C4-2B (cell line): Measurements from ENCODE around the gene GNLY.

Source experiments
- H3K27ac ChIP-seq: fragments of 450-650 bp; 2 replicates; pipeline ENCODE4 v1.5.1; 2017
- CTCF ChIP-seq: fragments of 450-650 bp; conservative IDR thresholded peaks from 2 replicates; pipeline ENCODE4 v1.5.1; 2017; ENCODE audit warnings: mild to moderate bottlenecking
- ZFX ChIP-seq: fragments of 450-650 bp; IDR thresholded peaks from 2 replicates; pipeline ENCODE4 v1.6.1; 2017

Gene GNLY

GRCh38 chr2:85699325-85699724, 5.2 kb downstream of the GNLY start:
- no peak overlapping the region for H3K27ac ChIP-seq
- TF ChIP-seq CTCF (no peak), ZFX (no peak)

GRCh38 chr2:85702172-85702571, 8.0 kb downstream of the GNLY start:
- TF ChIP-seq ZFX (no peak), CTCF (no peak)
- H3K27ac ChIP-seq: no peak overlapping the region

- no peak overlapping the region for H3K27ac ChIP-seq
- TF ChIP-seq CTCF (no peak), ZFX (no peak)
These were observed 8.6 kb downstream of the GNLY start for GRCh38 chr2:85702800-85703199.

- no peak for TF ChIP-seq CTCF
- no peak for TF ChIP-seq ZFX
- H3K27ac ChIP-seq: no peak overlapping the region
These were observed 9.2 kb downstream of the GNLY start for GRCh38 chr2:85703329-85703728.

- H3K27ac ChIP-seq: no peak overlapping the region
- TF ChIP-seq ZFX (no peak), CTCF (no peak)
These were observed 9.9 kb downstream of the GNLY start for GRCh38 chr2:85704038-85704437.

- no peak overlapping the region for H3K27ac ChIP-seq
- no peak for TF ChIP-seq ZFX
- TF ChIP-seq CTCF: no peak
These were observed 10.9 kb downstream of the GNLY start for GRCh38 chr2:85704800-85705679.

- no peak overlapping the region for H3K27ac ChIP-seq
- TF ChIP-seq ZFX (no peak), CTCF (no peak)
These were observed 11.5 kb downstream of the GNLY start for GRCh38 chr2:85705680-85706039.
